K562 (cell line): ENCODE measurements around the gene ZNF780B. TPM values are rescaled to one million over a fixed set of nuclear protein-coding genes. Genes with fewer than 3 reads are reported as not detected.

Source experiments
- ATAC-seq: fragments of 200-7000 bp; cut with Tn5 transposase; 3 replicates; pipeline ENCODE4 v1.9.1; 2020; ENCODE audit warnings: moderate library complexity
- BruUV-seq: library from RNA; stranded (reverse); fragments of 400-500 nt; replicated peaks from 2 replicates; lab custom pipeline; 2021; lab: Mats Ljungman, UMichigan
- CTCF ChIA-PET: fragments of 300-600 bp; formaldehyde crosslinking; extraction: SDS; loops from one replicate; lab custom pipeline; 2021; ENCODE audit warnings: low intra/inter-chr PET ratio; lab: Yijun Ruan, JAX
- POLR2A ChIA-PET: fragments of 300-600, 350-650 bp; sonication (Branson Sonifier 250); formaldehyde crosslinking; extraction: SDS; loops from one replicate; lab custom pipeline; 2021; ENCODE audit warnings: antibody characterized with exemption, inconsistent platforms; lab: Yijun Ruan, JAX
- DNase-seq, 4 experiments: peaks; one replicate each; pipeline versions ENCODE4 v3.0.0 to v3.0.0-alpha.2; 2011 to 2018; ENCODE audit warnings: low spot score in 3 of 4, mixed read lengths in 3 of 4; ENCODE audit errors: extremely low read depth in 1 of 4
- FAIRE-seq: peaks from 2 replicates; lab custom pipeline; 2011; peaks lifted over from hg19 to GRCh38; lab: Jason Lieb, UNC
- H2AFZ ChIP-seq: 2 replicates; pipeline ENCODE4 v1.6.0; 2011; ENCODE audit warnings: low read depth, low read length, control low read depth, inconsistent platforms
- H3K27ac ChIP-seq: fragments of 200-600 bp; 3 replicates; pipeline ENCODE4 v1.8.0; 2011; ENCODE audit warnings: low read depth, mild to moderate bottlenecking, control low read depth, inconsistent platforms, low read length, moderate library complexity, mixed read lengths; ENCODE audit errors: extremely low read depth
- H3K27me3 ChIP-seq, 2 experiments: fragments of 300-600 bp in 1 of 2; 2 replicates in 1 of 2; 3 replicates in 1 of 2; pipeline versions ENCODE4 v1.6.0 to v1.8.0; 2011; ENCODE audit warnings: inconsistent platforms in 2 of 2, low read length in 2 of 2, mild to moderate bottlenecking in 1 of 2, mixed read lengths in 1 of 2, moderate library complexity in 1 of 2; ENCODE audit not compliant: control insufficient read depth in 2 of 2, insufficient read depth in 2 of 2
- H3K36me3 ChIP-seq: fragments of 300-600 bp; 3 replicates; pipeline ENCODE4 v1.8.0; 2011; ENCODE audit warnings: mild to moderate bottlenecking, low read length, inconsistent platforms; ENCODE audit not compliant: control insufficient read depth, insufficient read depth
- H3K4me1 ChIP-seq, 2 experiments: fragments of 200-600 bp in 1 of 2; replicated peaks in 1 of 2; 2 replicates in 1 of 2; 3 replicates in 1 of 2; pipeline versions ENCODE4 v1.5.1 to v1.8.0; 2011; ENCODE audit warnings: inconsistent platforms in 2 of 2, low read length in 2 of 2, mild to moderate bottlenecking in 1 of 2, mixed read lengths in 1 of 2, moderate library complexity in 1 of 2; ENCODE audit not compliant: control insufficient read depth in 2 of 2, insufficient read depth in 2 of 2
- H3K4me2 ChIP-seq: 2 replicates; pipeline ENCODE4 v1.6.1; 2011; ENCODE audit warnings: low read length, control low read depth, inconsistent platforms, mixed read lengths; ENCODE audit not compliant: insufficient read depth
- H3K4me3 ChIP-seq: fragments of 200-600 bp; sonication (generic), shearing (Covaris generic); 2 replicates; pipeline ENCODE4 v1.5.1; 2016; ENCODE audit warnings: control low read depth, inconsistent platforms
- H3K79me2 ChIP-seq: fragments of 200-600 bp; 3 replicates; pipeline ENCODE4 v1.8.0; 2011; ENCODE audit warnings: low read length, inconsistent platforms; ENCODE audit not compliant: control insufficient read depth, insufficient read depth
- H3K9ac ChIP-seq, 2 experiments: 2 replicates each; pipeline versions ENCODE4 v1.6.0 to v1.6.1; 2011; ENCODE audit warnings: low read depth in 2 of 2, low read length in 2 of 2, control low read depth in 1 of 2, inconsistent platforms in 1 of 2, mild to moderate bottlenecking in 1 of 2, mixed read lengths in 1 of 2; ENCODE audit not compliant: insufficient read depth in 1 of 2
- H3K9me1 ChIP-seq: one replicate; pipeline ENCODE4 v1.6.0; 2011; ENCODE audit warnings: inconsistent platforms, mild to moderate bottlenecking, low read length, moderate library complexity; ENCODE audit not compliant: control insufficient read depth, insufficient read depth
- H3K9me3 ChIP-seq: replicated peaks from 2 replicates; pipeline ENCODE4 v1.5.1; 2011; ENCODE audit warnings: low read depth, low read length, inconsistent platforms; ENCODE audit not compliant: control insufficient read depth, insufficient read depth
- H4K20me1 ChIP-seq: replicated peaks from 2 replicates; pipeline ENCODE4 v1.6.1; 2011; ENCODE audit warnings: low read length, inconsistent platforms, mixed read lengths; ENCODE audit not compliant: control insufficient read depth, insufficient read depth
- FOXK2 ChIP-seq, 2 experiments: fragments of 450-650 bp; IDR thresholded peaks in 1 of 2; conservative IDR thresholded peaks in 1 of 2; 2 replicates each; pipeline ENCODE4 v1.6.1; 2016; ENCODE audit warnings: low read depth in 2 of 2, mild to moderate bottlenecking in 1 of 2
- NFXL1 ChIP-seq: fragments of 450-650 bp; formaldehyde crosslinking; IDR thresholded peaks from 2 replicates; pipeline ENCODE4 v1.4.0; 2021; ENCODE audit warnings: mild to moderate bottlenecking
- NRF1 ChIP-seq, 2 experiments: fragments of 450-650 bp; IDR thresholded peaks in 1 of 2; conservative IDR thresholded peaks in 1 of 2; 2 replicates each; pipeline ENCODE4 v1.6.1; 2014; ENCODE audit warnings: mild to moderate bottlenecking in 2 of 2
- POLR2H ChIP-seq: IDR thresholded peaks from 2 replicates; pipeline ENCODE4 v1.6.1; 2016; ENCODE audit warnings: missing genetic modification characterization, low read depth, mild to moderate bottlenecking, control low read depth, missing compliant biosample characterization, moderate library complexity
- SIN3B ChIP-seq: fragments of 450-650 bp; IDR thresholded peaks from 2 replicates; pipeline ENCODE4 v1.6.1; 2017; ENCODE audit warnings: low read depth, mild to moderate bottlenecking, moderate library complexity
- ZNF146 ChIP-seq: IDR thresholded peaks from one replicate; pipeline ENCODE4 v1.6.1; 2018; ENCODE audit warnings: missing compliant biosample characterization; ENCODE audit not compliant: unreplicated experiment
- WGBS: fragments of 100-300 bp; shearing (Covaris generic); methylation state at CpG from one replicate; pipeline ENCODE4 v1.1.6; 2016; ENCODE audit warnings: low coverage, mixed read lengths; ENCODE audit not compliant: insufficient coverage; ENCODE audit errors: missing lambda C conversion rate; 5-methylcytosine and 5-hydroxymethylcytosine counted together
- in situ Hi-C: fragments of 300-500 bp; cut with MboI; formaldehyde crosslinking; loops from 4 replicates; pipeline ENCODE4 v1.15.0; 2018; ENCODE audit warnings: inconsistent platforms, mixed read lengths
- intact Hi-C: fragments of 100-400 bp; cut with micrococcal nuclease; formaldehyde crosslinking; loops from 2 replicates; pipeline ENCODE4 v1.14.2; 2022
- polyA plus RNA-seq, 8 experiments: library from polyadenylated mRNA; depleted of rRNA in 4 of 8; stranded (reverse) in 5 of 8; unstranded in 3 of 8; fragments of >200 nt; fragmentation: Nextera tagmentation in 2 of 8; fragmentation: Illumina TruSeq in 1 of 8; extraction: Ambion mirVana in 2 of 8; extraction: Trizol in 1 of 8; gene quantifications; 2 replicates each; pipeline versions ENCODE4 v1.2.1 to v1.2.3, GENCODE V29; 2011 to 2014; ENCODE audit warnings: inconsistent platforms in 1 of 8, missing spikeins in 1 of 8
- total RNA-seq, 7 experiments: library from RNA; depleted of rRNA in 6 of 7; stranded (reverse); fragments of >200 nt in 6 of 7; fragmentation: Illumina TruSeq in 2 of 7; extraction: Trizol in 2 of 7; gene quantifications; 2 replicates each; pipeline versions ENCODE4 v1.2.1 to v1.2.3, GENCODE V29; 2011 to 2021; ENCODE audit warnings: low replicate concordance in 1 of 7
- TF ChIP-seq, protein P1 (sequence below): fragments of 150-350 bp; IDR thresholded peaks from 2 replicates; pipeline ENCODE4 v1.6.1; 2014; ENCODE audit warnings: low read depth, mild to moderate bottlenecking, low read length, borderline replicate concordance

Gene ZNF780B
- total and polyA plus RNA-seq, 9 of the 15 experiments (the other 6 are each of a cell fraction or from before 2014, with no cell fraction given), result 3.9 to 18.4 (median 8.8) TPM

DNA sequence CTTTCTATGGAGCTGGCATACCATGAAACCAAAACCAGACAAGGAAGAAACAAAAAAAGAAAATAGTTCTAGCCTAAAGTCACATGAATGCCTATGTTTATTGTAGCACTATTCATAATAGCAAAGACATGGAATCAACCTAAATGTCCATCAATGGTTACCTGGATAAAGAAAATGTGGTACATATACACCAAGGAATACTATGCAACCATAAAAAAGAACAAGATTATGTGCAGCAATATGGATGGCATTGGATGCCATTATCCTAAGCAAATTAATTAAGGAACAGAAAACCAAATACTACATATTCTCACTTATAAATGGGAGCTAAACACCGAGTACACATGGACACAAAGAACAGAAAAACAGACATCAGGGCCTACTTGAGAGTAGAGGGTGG lies 24.3 kb upstream of the ZNF780B start:
- ChIA-PET CTCF (no interaction called here), POLR2A (no interaction called here)
- Histone ChIP-seq H3K4me2 (no peak overlapping the region), H3K4me1 (no peaks in the 10 kb centered on the region), H3K27ac (no peak overlapping the region), H3K4me3 (no peak overlapping the region), H3K79me2 (no peaks in the 10 kb centered on the region), H2AFZ (no peak overlapping the region), H3K9me3 (peaks cover 20% of the 10 kb centered on the region), H3K27me3 (no peaks in the 10 kb centered on the region), H3K36me3 (peaks cover 75% of the 10 kb centered on the region), H3K9ac (no peak overlapping the region), H4K20me1 (no peaks in the 10 kb centered on the region), H3K9me1 (no peaks in the 10 kb centered on the region)
- no peak for ATAC-seq
- no TSS peak for BruUV-seq
- in situ Hi-C loops, result no loop called here
- no peak for FAIRE-seq
- WGBS, result 93% methylated on average over 1 of the region's 1 CpG
- TF ChIP-seq FOXK2 (conservative IDR thresholded peaks at IDR 0.05 in 1 of 2, IDR thresholded peaks at IDR 0.05 in 1 of 2; ENCODE audit: low read depth in 2 of 2) (no peak), ZNF146 (CRISPR knock-in tag) (peak; percentile 71), NFXL1 (CRISPR knock-in tag) (no peak), POLR2H (tag) (no peak), NRF1 (conservative IDR thresholded peaks at IDR 0.05 in 1 of 2, IDR thresholded peaks at IDR 0.05 in 1 of 2) (no peak), SIN3B (no peak)
- TF ChIP-seq, protein P1, sequence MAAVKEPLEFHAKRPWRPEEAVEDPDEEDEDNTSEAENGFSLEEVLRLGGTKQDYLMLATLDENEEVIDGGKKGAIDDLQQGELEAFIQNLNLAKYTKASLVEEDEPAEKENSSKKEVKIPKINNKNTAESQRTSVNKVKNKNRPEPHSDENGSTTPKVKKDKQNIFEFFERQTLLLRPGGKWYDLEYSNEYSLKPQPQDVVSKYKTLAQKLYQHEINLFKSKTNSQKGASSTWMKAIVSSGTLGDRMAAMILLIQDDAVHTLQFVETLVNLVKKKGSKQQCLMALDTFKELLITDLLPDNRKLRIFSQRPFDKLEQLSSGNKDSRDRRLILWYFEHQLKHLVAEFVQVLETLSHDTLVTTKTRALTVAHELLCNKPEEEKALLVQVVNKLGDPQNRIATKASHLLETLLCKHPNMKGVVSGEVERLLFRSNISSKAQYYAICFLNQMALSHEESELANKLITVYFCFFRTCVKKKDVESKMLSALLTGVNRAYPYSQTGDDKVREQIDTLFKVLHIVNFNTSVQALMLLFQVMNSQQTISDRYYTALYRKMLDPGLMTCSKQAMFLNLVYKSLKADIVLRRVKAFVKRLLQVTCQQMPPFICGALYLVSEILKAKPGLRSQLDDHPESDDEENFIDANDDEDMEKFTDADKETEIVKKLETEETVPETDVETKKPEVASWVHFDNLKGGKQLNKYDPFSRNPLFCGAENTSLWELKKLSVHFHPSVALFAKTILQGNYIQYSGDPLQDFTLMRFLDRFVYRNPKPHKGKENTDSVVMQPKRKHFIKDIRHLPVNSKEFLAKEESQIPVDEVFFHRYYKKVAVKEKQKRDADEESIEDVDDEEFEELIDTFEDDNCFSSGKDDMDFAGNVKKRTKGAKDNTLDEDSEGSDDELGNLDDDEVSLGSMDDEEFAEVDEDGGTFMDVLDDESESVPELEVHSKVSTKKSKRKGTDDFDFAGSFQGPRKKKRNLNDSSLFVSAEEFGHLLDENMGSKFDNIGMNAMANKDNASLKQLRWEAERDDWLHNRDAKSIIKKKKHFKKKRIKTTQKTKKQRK, result no peak
- intact Hi-C loops, result no loop called here
- DNase-seq, result no peak
